Erythroblast (primary cell): ENCODE measurements around the gene FRYL.

Source experiments
- GATA1 ChIP-seq: IDR thresholded peaks from 2 replicates; pipeline ENCODE4 v1.6.1; 2011; ENCODE audit warnings: low read depth, mild to moderate bottlenecking, control low read depth, low read length, moderate library complexity
- POLR2A ChIP-seq: IDR thresholded peaks from 2 replicates; pipeline ENCODE4 v1.6.1; 2011; ENCODE audit warnings: mild to moderate bottlenecking, low read length

DNA sequence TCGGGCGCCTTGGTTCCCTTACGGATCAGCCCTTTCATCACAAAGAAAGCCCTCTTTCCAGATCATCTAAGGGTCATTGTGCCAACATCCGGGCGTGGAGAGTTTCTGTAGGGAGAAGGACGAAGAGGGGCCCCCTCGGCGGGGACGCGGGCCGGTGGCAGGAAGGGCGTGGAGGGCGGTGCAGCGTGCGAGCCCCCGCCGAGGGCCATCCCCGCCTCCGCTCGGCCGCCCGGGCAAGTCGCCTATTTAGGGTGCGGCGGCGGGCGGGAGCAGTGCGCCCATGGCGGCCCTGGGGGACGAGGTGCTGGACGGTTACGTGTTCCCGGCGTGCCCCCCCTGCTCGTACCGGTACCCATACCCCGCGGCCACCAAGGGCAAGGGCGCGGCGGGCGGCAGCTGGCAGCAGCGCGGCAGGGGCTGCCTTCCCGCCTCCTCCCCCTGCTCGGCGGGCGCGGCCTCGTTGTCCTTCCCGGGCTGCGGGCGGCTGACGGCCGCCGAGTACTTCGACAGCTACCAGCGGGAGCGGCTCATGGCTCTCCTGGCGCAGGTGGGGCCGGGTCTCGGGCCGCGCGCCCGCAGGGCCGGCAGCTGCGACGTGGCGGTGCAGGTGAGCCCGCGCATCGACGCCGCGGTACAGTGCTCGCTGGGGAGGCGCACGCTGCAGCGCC is 289.9 kb downstream of the FRYL start, which contains the start of gene ZAR1:
- TF ChIP-seq POLR2A (no peak), GATA1 (no peak)
